HS-27A (cell line): ENCODE data around the gene SNAPIN.
A peak's percentile ranks its signal among the peaks of the same experiment; 100 is the strongest.
"Not testable (repeated sequence)": the region's sequence is repeated elsewhere in the genome, so short reads cannot be mapped to it uniquely, and the experiment has no call there.

ENCODE experiments used
- DNase-seq: peaks from one replicate; pipeline ENCODE4 v3.0.0-alpha.2; 2012; ENCODE audit warnings: low read depth, missing footprints

SNAPIN gene

GRCh38 chr1:153647346-153647714, 11.2 kb upstream of the SNAPIN start:
- no peak for DNase-seq

GRCh38 chr1:153648000-153648643, 10.4 kb upstream of the SNAPIN start:
- DNase-seq = no peak

- DNase-seq = no peak
Measured at GRCh38 chr1:153649137-153649862, 9.2 kb upstream of the SNAPIN start.

- DNase-seq = no peak
Measured at GRCh38 chr1:153649863-153650235, 8.7 kb upstream of the SNAPIN start.

GRCh38 chr1:153651771-153652170, 6.7 kb upstream of the SNAPIN start:
- no peak for DNase-seq

- no peak for DNase-seq
Measured at GRCh38 chr1:153652805-153653500, 5.5 kb upstream of the SNAPIN start.

GRCh38 chr1:153655333-153655732, 3.2 kb upstream of the SNAPIN start:
- DNase-seq = no peak

GRCh38 chr1:153659175-153659534, 652 bp downstream of the SNAPIN start:
- DNase-seq = no peak

GRCh38 chr1:153659656-153660055, 1.2 kb downstream of the SNAPIN start:
- no peak for DNase-seq

- DNase-seq = no peak
Measured at GRCh38 chr1:153661111-153661708, 2.7 kb downstream of the SNAPIN start.

GRCh38 chr1:153662269-153662668, 3.8 kb downstream of the SNAPIN start:
- no peak for DNase-seq

GRCh38 chr1:153663211-153663610, 4.7 kb downstream of the SNAPIN start:
- DNase-seq = no peak

- DNase-seq = no peak
Measured at GRCh38 chr1:153667439-153667838, 8.9 kb downstream of the SNAPIN start.

- not testable (repeated sequence) for DNase-seq
Measured at GRCh38 chr1:153668672-153669071, 10.2 kb downstream of the SNAPIN start.

GRCh38 chr1:153669606-153670005, 11.1 kb downstream of the SNAPIN start:
- no peak for DNase-seq

- no peak for DNase-seq
Measured at GRCh38 chr1:153670257-153670858, 11.9 kb downstream of the SNAPIN start.

- peak; percentile 99 for DNase-seq
Measured at GRCh38 chr1:153670859-153671627, 12.5 kb downstream of the SNAPIN start, which contains the start of gene ILF2. Gene ILF2, minus strand, starts transcription at chr1:153670993. Its CDS starts 71 bp downstream, at chr1:153670922.

- DNase-seq = not testable (repeated sequence)
Measured at GRCh38 chr1:153671628-153672353, 13.3 kb downstream of the SNAPIN start.

GRCh38 chr1:153673511-153673910, 15.0 kb downstream of the SNAPIN start:
- DNase-seq = no peak

- no peak for DNase-seq
Measured at GRCh38 chr1:153677718-153678518, 19.4 kb downstream of the SNAPIN start.
